Ovary (tissue), 9 donors: ENCODE data around the gene IMMP2L. TPM values are rescaled to one million over a fixed set of nuclear protein-coding genes. Genes with fewer than 3 reads are reported as not detected.

Experiments
- DNase-seq, 5 donors: peaks; one replicate each; pipeline ENCODE4 v3.0.0-alpha.2; 2019 to 2020
- H3K27ac ChIP-seq, 2 donors: fragments of 200-600 bp; one replicate each; pipeline versions ENCODE4 v1.5.1 to v1.8.0; 2019 to 2022
- H3K27me3 ChIP-seq: fragments of 200-600 bp; one replicate; pipeline ENCODE4 v1.8.0; 2022
- H3K36me3 ChIP-seq: fragments of 200-600 bp; sonication (generic); one replicate; pipeline ENCODE4 v1.5.1; 2019
- H3K4me1 ChIP-seq: one replicate; pipeline ENCODE4 v1.8.1; 2013; ENCODE audit warnings: mild to moderate bottlenecking, moderate library complexity; ENCODE audit not compliant: insufficient read depth
- H3K4me3 ChIP-seq: fragments of 200-600 bp; sonication (generic); one replicate; pipeline ENCODE4 v1.5.1; 2017
- H3K9me3 ChIP-seq, 2 donors: fragments of 200-600 bp in 1 of 2; sonication (generic) in 1 of 2; one replicate each; pipeline versions ENCODE4 v1.5.1 to v1.8.1; 2013 to 2019; ENCODE audit warnings: mild to moderate bottlenecking in 1 of 2, moderate library complexity in 1 of 2
- CTCF ChIP-seq, 3 donors: fragments of 450-650 bp in 2 of 3; fragments of 200-600 bp in 1 of 3; IDR thresholded peaks; one replicate each; pipeline versions ENCODE4 v1.5.1 to v1.8.0; 2016 to 2022; ENCODE audit warnings: antibody characterized with exemption in 3 of 3, mild to moderate bottlenecking in 1 of 3
- EP300 ChIP-seq: sonication (generic); formaldehyde crosslinking; IDR thresholded peaks from one replicate; pipeline ENCODE4 v1.6.1; 2017; ENCODE audit warnings: antibody characterized with exemption
- POLR2A ChIP-seq: fragments of 450-650 bp; IDR thresholded peaks from one replicate; pipeline ENCODE4 v1.6.1; 2017; ENCODE audit warnings: antibody characterized with exemption, mild to moderate bottlenecking, moderate library complexity
- WGBS, 3 donors: extraction: QIAGEN DNeasy Blood & Tissue Kit in 1 of 3; methylation state at CpG; one replicate each; pipeline versions ENCODE4 v1.1.5 to v1.1.7; 2013 to 2017; 5-methylcytosine and 5-hydroxymethylcytosine counted together
- intact Hi-C, 4 donors: fragments of 100-400 bp; cut with DNase I; formaldehyde crosslinking; loops; one replicate each; pipeline versions ENCODE4 v1.11.0 to v1.15.1; 2022 to 2023
- polyA plus RNA-seq, 2 donors: library from polyadenylated mRNA; stranded (reverse); fragments of 200-250 nt in 1 of 2; fragments of 350-450 nt in 1 of 2; fragmentation: Illumina TruSeq in 1 of 2; extraction: RNeasy Lipid Tissue Mini Kit (QIAGEN cat#74804) in 1 of 2; gene quantifications; one replicate each; pipeline ENCODE4 v1.2.3, GENCODE V29; 2013 to 2014
- total RNA-seq, 7 donors: library from RNA; depleted of rRNA in 2 of 7; stranded (reverse); fragments of >200 nt in 2 of 7; fragmentation: NEBNext Ultra II Directional in 3 of 7; extraction: Animal tissue kit (Norgen Biotek cat#: 25700) in 3 of 7; gene quantifications; one replicate each; pipeline versions ENCODE4 v1.1.0 to v1.2.4, GENCODE V29; 2016 to 2023
- donor health status: DM: no; HTN: no; CAD: no; lungs with moderate emphysema.
- donor health status: DM: no; HTN: no; CAD: no.
- donor health status: Bipolar disorder and iron deficiency.
- donor health status: DM: yes; HTN: yes; CAD: no.
- donor health status: DM: no; HTN: no; CAD: no.
- donor health status: DM: yes; HTN: yes; CAD: no.

The IMMP2L gene
- total and polyA plus RNA-seq, 9 donors: 19.5 to 36.9 (median 29.9) TPM

- no peak overlapping the region for H3K4me3 ChIP-seq
- DNase-seq: no peak
- no peaks in the 10 kb centered on the region for H3K27me3 ChIP-seq
- no peaks in the 10 kb centered on the region for H3K9me3 ChIP-seq
- TF ChIP-seq EP300 (no peak), POLR2A (no peak), CTCF (IDR thresholded peaks at IDR 0.05) (no peak)
- intact Hi-C loops: no loop called here
- 94 to 97% (median 97%) methylated on average over 4 of the region's 4 CpGs for WGBS, 3 donors
- H3K36me3 ChIP-seq: no peaks in the 10 kb centered on the region
- no peaks in the 10 kb centered on the region for H3K4me1 ChIP-seq
- no peak overlapping the region for H3K27ac ChIP-seq
Measured at GRCh38 chr7:111202321-111202720, 360.0 kb downstream of the IMMP2L start.

- intact Hi-C loops: no loop called here
- Histone ChIP-seq H3K27me3 (no peaks in the 10 kb centered on the region), H3K4me3 (no peak overlapping the region), H3K36me3 (no peaks in the 10 kb centered on the region), H3K9me3 (no peaks in the 10 kb centered on the region), H3K4me1 (no peaks in the 10 kb centered on the region), H3K27ac (no peak overlapping the region)
- no peak for DNase-seq
- TF ChIP-seq POLR2A (no peak), CTCF (IDR thresholded peaks at IDR 0.05) (no peak), EP300 (no peak)
Measured at GRCh38 chr7:111199643-111200042, 362.6 kb downstream of the IMMP2L start.

DNA sequence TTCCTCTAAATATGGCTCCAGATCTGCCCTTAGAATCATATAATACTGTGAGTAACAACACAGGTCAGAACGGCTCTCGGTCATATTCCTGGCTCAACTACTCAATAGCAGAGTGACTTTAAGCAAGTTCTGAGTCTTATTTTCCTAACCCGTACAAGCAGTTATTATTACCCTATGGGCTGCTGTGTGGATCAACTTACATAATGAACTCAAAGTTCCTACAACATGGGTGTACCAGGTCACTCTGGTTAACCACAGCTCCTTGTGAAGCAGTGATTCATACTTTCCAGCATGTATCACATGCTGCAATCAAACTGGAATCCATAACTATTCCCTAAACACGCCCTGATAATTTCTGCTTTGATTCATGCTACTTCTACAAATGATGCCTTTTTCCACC is 364.0 kb downstream of the IMMP2L start:
- intact Hi-C loops: no loop called here
- Histone ChIP-seq H3K9me3 (no peaks in the 10 kb centered on the region), H3K27me3 (no peaks in the 10 kb centered on the region), H3K4me3 (no peak overlapping the region), H3K36me3 (no peaks in the 10 kb centered on the region), H3K27ac (no peak overlapping the region), H3K4me1 (no peaks in the 10 kb centered on the region)
- TF ChIP-seq EP300 (no peak), CTCF (IDR thresholded peaks at IDR 0.05) (no peak), POLR2A (no peak)
- WGBS, 3 donors: 76 to 90% (median 84%) methylated on average over 4 of the region's 4 CpGs
- DNase-seq: no peak

GRCh38 chr7:111196655-111197054 is 365.6 kb downstream of the IMMP2L start:
- no peaks in the 10 kb centered on the region for H3K4me1 ChIP-seq
- H3K27me3 ChIP-seq: no peaks in the 10 kb centered on the region
- intact Hi-C loops: no loop called here
- no peak for DNase-seq
- H3K9me3 ChIP-seq: no peaks in the 10 kb centered on the region
- H3K36me3 ChIP-seq: no peaks in the 10 kb centered on the region
- no peak overlapping the region for H3K27ac ChIP-seq
- 97 to 98% (median 97%) methylated on average over 8 of the region's 8 CpGs for WGBS, 3 donors
- TF ChIP-seq EP300: no peak
- no peak for TF ChIP-seq CTCF (IDR thresholded peaks at IDR 0.05)
- TF ChIP-seq POLR2A: no peak
- no peak overlapping the region for H3K4me3 ChIP-seq
